ENCODE measurements around the gene RNF20. TPM values are rescaled to one million over a fixed set of nuclear protein-coding genes. Genes with fewer than 3 reads are reported as not detected.

RNF20 gene
- total and polyA plus RNA-seq, 7 donors: 19.4 to 56.9 (median 41.1) TPM

DNA sequence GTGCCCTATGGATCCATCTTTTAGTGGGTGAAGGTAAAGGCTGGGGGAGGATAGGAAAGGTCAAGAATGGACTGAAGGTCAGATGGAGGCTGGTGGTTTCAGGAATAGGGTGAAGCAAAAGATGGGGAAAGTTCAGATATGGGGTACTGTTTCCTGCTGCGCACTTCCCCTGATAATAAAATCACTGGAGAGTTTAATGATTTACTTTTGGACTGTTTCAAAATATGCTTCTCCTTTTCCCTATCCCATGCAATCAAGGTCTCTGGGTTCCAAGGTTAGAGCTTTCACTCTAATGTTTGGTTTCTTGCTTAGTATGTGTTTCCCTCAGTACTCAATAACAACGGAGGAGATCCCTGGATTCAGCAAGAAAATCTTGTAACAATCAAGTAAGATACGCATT, 71.9 kb downstream of the RNF20 start:
- no peak for DNase-seq
- no peak for ATAC-seq
- H3K9me3 ChIP-seq: no peaks in the 10 kb centered on the region
- no peaks in the 10 kb centered on the region for H3K36me3 ChIP-seq (ENCODE audit: insufficient read depth in 1 of 2, low read depth in 1 of 2)
- H3K4me3 ChIP-seq: no peak overlapping the region
- WGBS, 3 donors: 90 to 94% (median 93%) methylated on average over 3 of the region's 3 CpGs
- no peaks in the 10 kb centered on the region for H3K27me3 ChIP-seq (ENCODE audit: insufficient read depth in 3 of 3, low read length in 2 of 3)
- H3K27ac ChIP-seq: no peak overlapping the region
- H3K4me1 ChIP-seq: no peaks in the 10 kb centered on the region
- intact Hi-C loops (cut with DNase I): no loop called here
- TF ChIP-seq, protein P1, sequence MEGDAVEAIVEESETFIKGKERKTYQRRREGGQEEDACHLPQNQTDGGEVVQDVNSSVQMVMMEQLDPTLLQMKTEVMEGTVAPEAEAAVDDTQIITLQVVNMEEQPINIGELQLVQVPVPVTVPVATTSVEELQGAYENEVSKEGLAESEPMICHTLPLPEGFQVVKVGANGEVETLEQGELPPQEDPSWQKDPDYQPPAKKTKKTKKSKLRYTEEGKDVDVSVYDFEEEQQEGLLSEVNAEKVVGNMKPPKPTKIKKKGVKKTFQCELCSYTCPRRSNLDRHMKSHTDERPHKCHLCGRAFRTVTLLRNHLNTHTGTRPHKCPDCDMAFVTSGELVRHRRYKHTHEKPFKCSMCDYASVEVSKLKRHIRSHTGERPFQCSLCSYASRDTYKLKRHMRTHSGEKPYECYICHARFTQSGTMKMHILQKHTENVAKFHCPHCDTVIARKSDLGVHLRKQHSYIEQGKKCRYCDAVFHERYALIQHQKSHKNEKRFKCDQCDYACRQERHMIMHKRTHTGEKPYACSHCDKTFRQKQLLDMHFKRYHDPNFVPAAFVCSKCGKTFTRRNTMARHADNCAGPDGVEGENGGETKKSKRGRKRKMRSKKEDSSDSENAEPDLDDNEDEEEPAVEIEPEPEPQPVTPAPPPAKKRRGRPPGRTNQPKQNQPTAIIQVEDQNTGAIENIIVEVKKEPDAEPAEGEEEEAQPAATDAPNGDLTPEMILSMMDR (IDR thresholded peaks at IDR 0.05): no peak

Other genes starting within 250 kb of the RNF20 start
- under 1 TPM; 0.15 to 0.71 (median 0.25) TPM for gene BAAT, start 148.8 kb upstream of the RNF20 start, total RNA-seq
- gene BAAT, start 148.8 kb upstream of the RNF20 start, polyA plus RNA-seq: under 1 TPM; 0.08 to 0.31 (median 0.08) TPM
- gene MRPL50, start 135.2 kb upstream of the RNF20 start, total RNA-seq: 10 to 100 TPM; 11.0 to 15.2 (median 12.0) TPM
- gene MRPL50, start 135.2 kb upstream of the RNF20 start, polyA plus RNA-seq: 10 to 100 TPM in 2 of 3 donors, 1 to 10 TPM in 1; 8.6 to 19.9 (median 14.1) TPM
- gene ZNF189, start 135.0 kb upstream of the RNF20 start, total RNA-seq: 10 to 100 TPM in 3 of 4 donors, 1 to 10 TPM in 1; 7.8 to 31.3 (median 12.2) TPM
- 10 to 100 TPM in 1 of 3 donors, 1 to 10 TPM in 2; 6.1 to 13.2 (median 7.4) TPM for gene ZNF189, start 135.0 kb upstream of the RNF20 start, polyA plus RNA-seq
- gene ALDOB, start 98.1 kb upstream of the RNF20 start, total RNA-seq: under 1 TPM in 2 of 4 donors, not detected in 2; 0.26 to 0.82 TPM
- gene ALDOB, start 98.1 kb upstream of the RNF20 start, polyA plus RNA-seq: 1 to 10 TPM in 1 of 3 donors, under 1 TPM in 2; 0.30 to 4.3 (median 0.48) TPM
- gene PPP3R2, start 61.1 kb downstream of the RNF20 start, total RNA-seq: not detected
- not detected for gene PPP3R2, start 61.1 kb downstream of the RNF20 start, polyA plus RNA-seq
- under 1 TPM in 1 of 4 donors, not detected in 3; 0.04 TPM for gene GRIN3A, start 204.8 kb downstream of the RNF20 start, total RNA-seq
- under 1 TPM in 1 of 3 donors, not detected in 2; 0.01 TPM for gene GRIN3A, start 204.8 kb downstream of the RNF20 start, polyA plus RNA-seq